AG04449 (cell line): ENCODE data around the gene SRPK2.
"Not testable (repeated sequence)": the region's sequence is repeated elsewhere in the genome, so short reads cannot be mapped to it uniquely, and the experiment has no call there.

Source experiments
- CTCF ChIA-PET: fragments of 350-600 bp; formaldehyde crosslinking; extraction: SDS; loops from one replicate; lab custom pipeline; 2021; ENCODE audit warnings: antibody characterized with exemption; lab: Yijun Ruan, JAX
- POLR2A ChIA-PET: fragments of 400-600, 350-600 bp; formaldehyde crosslinking; extraction: SDS; loops from one replicate; lab custom pipeline; 2020; ENCODE audit warnings: antibody characterized with exemption, inconsistent platforms; lab: Yijun Ruan, JAX
- DNase-seq: peaks from one replicate; pipeline ENCODE4 v3.0.0-alpha.2; 2010; ENCODE audit warnings: low read depth, low spot score
- H3K4me3 ChIP-seq: 2 replicates; pipeline ENCODE4 v1.5.1; 2011; ENCODE audit warnings: low read depth, mild to moderate bottlenecking, control low read depth, low read length
- TF ChIP-seq, protein P1 (sequence below): IDR thresholded peaks from one replicate; pipeline ENCODE4 v1.5.1; 2011; ENCODE audit warnings: mild to moderate bottlenecking, moderate library complexity, low read length, control low read depth, inconsistent platforms; ENCODE audit not compliant: insufficient read depth; ENCODE audit errors: missing control alignments

The SRPK2 gene

DNA sequence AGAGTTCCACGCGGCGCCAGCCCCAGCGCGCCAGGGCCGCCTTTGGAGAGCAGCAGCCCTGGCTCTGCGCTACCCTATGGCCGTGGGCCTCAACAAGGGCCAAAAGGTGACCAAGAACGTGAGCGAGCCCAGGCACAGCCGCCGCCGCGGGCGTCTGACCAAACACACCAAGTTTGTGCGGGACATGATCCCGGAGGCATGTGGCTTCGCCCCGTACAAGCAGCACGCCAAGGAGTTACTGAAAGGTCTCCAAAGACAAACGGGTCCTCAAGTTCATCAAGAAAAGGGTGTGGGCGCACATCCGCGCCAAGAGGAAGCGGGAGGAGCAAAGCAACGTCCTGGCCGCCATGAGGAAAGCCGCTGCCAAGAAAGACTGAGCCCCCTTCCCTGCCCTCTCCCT, 144.1 kb downstream of the SRPK2 start:
- DNase-seq: no peak
- no peak overlapping the region for H3K4me3 ChIP-seq
- ChIA-PET CTCF (no interaction called here), POLR2A (no interaction called here)
- TF ChIP-seq, protein P1, sequence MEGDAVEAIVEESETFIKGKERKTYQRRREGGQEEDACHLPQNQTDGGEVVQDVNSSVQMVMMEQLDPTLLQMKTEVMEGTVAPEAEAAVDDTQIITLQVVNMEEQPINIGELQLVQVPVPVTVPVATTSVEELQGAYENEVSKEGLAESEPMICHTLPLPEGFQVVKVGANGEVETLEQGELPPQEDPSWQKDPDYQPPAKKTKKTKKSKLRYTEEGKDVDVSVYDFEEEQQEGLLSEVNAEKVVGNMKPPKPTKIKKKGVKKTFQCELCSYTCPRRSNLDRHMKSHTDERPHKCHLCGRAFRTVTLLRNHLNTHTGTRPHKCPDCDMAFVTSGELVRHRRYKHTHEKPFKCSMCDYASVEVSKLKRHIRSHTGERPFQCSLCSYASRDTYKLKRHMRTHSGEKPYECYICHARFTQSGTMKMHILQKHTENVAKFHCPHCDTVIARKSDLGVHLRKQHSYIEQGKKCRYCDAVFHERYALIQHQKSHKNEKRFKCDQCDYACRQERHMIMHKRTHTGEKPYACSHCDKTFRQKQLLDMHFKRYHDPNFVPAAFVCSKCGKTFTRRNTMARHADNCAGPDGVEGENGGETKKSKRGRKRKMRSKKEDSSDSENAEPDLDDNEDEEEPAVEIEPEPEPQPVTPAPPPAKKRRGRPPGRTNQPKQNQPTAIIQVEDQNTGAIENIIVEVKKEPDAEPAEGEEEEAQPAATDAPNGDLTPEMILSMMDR: no peak

DNA sequence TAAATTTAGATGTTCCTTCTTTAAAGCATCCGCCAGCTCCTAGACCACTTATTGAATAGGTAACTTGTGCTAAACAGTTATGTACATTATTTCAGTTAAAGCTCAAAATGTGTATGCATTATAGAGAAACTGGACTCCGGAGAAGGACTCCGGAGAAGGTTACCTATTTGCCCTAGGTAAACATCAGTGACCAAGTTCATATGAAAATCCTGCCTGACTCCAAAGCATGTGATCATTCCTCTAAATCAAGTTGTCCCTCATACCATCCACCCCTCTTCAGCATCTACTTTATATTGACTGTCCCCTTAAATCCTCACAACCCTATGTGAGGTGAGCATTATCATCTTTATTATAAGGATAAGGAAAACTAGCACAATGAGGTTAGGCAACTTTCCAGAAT, 147.5 kb downstream of the SRPK2 start:
- POLR2A ChIA-PET: no interaction called here
- H3K4me3 ChIP-seq: no peak overlapping the region
- DNase-seq: no peak
- CTCF ChIA-PET: no interaction called here
- TF ChIP-seq, protein P1: no peak

DNA sequence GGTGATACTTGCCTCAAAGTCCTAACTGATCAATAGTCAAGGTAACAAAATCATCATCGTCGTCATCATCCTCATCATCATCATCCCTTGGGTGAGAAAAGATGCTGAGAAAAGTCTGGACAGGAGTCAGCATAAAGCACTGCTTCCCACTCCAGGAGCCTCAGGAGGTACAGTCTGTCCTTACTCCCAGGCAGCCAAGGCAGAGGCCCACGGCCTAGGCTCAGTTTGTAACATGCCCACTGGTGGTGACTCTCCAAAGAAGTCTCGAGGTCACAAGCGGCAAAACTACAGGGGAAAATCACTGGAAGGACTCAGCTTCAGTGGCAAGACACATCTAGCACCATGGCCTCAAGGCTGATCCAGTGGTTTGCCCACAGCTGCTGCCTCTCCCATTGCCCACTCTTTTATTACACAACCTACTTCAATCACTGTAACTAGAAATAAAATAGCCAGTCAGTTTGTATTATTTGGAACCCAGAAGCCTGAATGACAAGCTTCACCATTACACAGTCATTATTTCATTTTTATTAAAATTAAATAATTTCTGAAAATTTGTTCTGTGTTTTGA, 150.4 kb downstream of the SRPK2 start:
- DNase-seq: no peak
- TF ChIP-seq, protein P1: no peak
- ChIA-PET CTCF (interaction anchor here (1.1 to 1.2 kb wide), 2 partner anchors 13 to 19 kb away, joined by 3 read pairs; no protein-coding TSS in a partner anchor), POLR2A (no interaction called here)
- H3K4me3 ChIP-seq: no peak overlapping the region

DNA sequence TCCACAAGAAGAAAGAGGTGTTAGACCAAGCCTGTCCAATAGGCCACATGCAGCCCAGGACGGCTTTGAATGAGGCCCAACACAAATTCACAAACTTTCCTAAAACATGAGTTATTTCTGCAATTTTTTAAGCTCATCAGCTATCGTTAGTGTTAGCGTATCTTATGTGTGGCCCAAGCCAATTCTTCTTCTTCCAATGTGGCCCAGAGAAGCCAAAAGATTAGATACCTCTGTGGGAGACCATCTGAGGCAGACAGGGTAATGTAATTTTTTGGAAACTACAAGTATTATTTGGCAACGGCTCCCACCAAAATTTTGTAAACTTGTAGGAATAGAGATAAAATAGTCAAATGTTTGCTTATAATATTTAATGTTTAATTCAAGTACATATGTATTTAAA, 153.8 kb downstream of the SRPK2 start:
- CTCF ChIA-PET: no interaction called here
- H3K4me3 ChIP-seq: no peak overlapping the region
- no peak for DNase-seq
- TF ChIP-seq, protein P1: no peak
- POLR2A ChIA-PET: no interaction called here

DNA sequence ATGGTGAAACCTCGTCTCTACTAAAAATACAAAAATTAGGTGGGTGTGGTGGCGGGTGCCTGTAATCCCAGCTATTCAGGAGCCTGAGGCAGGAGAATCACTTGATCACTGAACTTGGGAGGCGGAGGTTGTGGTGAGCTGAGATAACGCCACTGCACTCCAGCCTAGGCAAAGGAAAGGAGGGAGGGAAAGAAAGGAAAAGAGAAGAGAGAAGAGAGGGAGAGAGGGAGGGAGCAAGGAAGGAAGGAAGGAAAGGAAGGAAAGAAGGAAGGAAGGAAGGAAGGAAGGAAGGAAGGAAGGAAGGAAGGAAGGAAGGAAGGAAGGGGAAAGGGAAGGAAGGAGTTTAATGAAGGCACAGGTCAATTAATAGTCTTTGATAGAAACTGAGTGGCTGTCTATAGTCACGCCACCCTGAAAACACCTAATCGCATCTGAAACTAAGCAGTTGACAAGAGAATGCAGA, 155.9 kb downstream of the SRPK2 start:
- DNase-seq, POLR2A ChIA-PET, H3K4me3 ChIP-seq, CTCF ChIA-PET: not testable (repeated sequence)

DNA sequence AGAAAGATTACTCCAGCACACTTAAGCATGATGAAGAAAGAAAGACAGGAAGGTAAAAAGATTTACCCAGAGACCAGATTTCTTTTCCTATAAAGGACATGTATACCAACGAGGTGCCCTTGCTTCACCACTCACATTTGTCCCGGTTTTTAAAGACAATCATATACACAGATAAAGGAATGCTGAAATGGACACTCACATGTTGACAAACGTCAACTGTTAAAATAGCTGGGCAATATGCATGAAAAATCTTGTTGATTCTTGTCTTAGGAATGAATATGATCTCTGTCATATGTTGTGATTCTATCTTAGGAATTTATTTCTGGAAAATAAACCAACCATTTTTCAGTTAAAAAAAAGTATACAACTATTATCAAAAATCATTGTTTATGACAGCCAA, 158.2 kb downstream of the SRPK2 start:
- TF ChIP-seq, protein P1: no peak
- POLR2A ChIA-PET: no interaction called here
- CTCF ChIA-PET: no interaction called here
- DNase-seq: no peak
- H3K4me3 ChIP-seq: no peak overlapping the region

DNA sequence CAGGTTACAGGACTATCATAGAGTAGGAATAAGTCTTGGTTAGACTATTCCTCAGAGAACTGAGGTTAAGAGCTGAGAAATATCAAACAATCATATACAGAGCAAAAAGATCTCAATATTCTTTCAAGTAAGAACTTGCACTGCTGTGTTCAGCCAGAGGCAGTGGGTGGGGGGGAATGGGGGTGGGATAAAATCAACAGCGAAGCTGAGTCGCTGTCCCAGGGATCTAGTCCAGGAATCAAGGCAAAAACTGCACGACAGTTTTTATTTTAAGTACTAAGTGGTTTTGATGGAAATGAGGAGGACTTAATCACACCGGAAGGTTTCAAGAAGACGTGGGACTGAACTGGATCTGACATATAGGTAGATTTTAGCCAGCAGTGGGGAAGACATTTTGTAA, 159.1 kb downstream of the SRPK2 start:
- ChIA-PET CTCF (interaction anchor here (0.8 kb wide), 1 partner anchor 13 kb away, joined by 3 read pairs; no protein-coding TSS in a partner anchor), POLR2A (no interaction called here)
- no peak for DNase-seq
- TF ChIP-seq, protein P1: no peak
- H3K4me3 ChIP-seq: no peak overlapping the region
